ENCODE data around the gene RIN3.
"Not testable (repeated sequence)": the region's sequence is repeated elsewhere in the genome, so short reads cannot be mapped to it uniquely, and the experiment has no call there.

DNA sequence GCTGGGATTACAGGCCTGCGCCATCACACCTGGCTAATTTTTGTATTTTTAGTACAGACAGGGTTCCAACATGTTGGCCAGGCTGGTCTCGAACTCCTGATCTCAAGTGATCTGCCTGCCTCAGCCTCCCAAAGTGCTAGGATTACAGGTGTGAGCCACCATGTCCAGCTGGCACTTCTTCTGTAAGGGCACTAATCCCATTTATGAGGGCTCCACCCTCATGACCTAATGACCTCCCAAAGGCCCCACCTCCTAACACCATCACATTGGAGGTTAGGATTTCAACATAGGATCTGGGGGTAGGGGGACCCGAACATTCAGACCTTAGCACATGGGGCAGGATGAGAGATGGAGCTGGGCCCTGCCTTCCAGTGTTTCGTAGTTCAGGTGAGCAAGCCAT is 166.7 kb downstream of the RIN3 start:
- TF ChIP-seq, protein P1, sequence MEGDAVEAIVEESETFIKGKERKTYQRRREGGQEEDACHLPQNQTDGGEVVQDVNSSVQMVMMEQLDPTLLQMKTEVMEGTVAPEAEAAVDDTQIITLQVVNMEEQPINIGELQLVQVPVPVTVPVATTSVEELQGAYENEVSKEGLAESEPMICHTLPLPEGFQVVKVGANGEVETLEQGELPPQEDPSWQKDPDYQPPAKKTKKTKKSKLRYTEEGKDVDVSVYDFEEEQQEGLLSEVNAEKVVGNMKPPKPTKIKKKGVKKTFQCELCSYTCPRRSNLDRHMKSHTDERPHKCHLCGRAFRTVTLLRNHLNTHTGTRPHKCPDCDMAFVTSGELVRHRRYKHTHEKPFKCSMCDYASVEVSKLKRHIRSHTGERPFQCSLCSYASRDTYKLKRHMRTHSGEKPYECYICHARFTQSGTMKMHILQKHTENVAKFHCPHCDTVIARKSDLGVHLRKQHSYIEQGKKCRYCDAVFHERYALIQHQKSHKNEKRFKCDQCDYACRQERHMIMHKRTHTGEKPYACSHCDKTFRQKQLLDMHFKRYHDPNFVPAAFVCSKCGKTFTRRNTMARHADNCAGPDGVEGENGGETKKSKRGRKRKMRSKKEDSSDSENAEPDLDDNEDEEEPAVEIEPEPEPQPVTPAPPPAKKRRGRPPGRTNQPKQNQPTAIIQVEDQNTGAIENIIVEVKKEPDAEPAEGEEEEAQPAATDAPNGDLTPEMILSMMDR (IDR thresholded peaks at IDR 0.05) = not testable (repeated sequence)
- not testable (repeated sequence) for TF ChIP-seq POLR2A (IDR thresholded peaks at IDR 0.05)

Data from adrenal gland (tissue), 5 donors.